ENCODE data around the gene ERG.

The ERG gene

GRCh38 chr21:38520511-38520910 is 22.2 kb upstream of the ERG start:
- TF ChIP-seq REST (IDR thresholded peaks at IDR 0.05; ENCODE audit: insufficient read depth in 1 of 2, low read depth in 2 of 2, low read length in 2 of 2) = no peak
- no peak for TF ChIP-seq TAF1 (IDR thresholded peaks at IDR 0.05; ENCODE audit: borderline replicate concordance, insufficient read depth, low read length)
- no peak for TF ChIP-seq SIN3A (IDR thresholded peaks at IDR 0.05; ENCODE audit: borderline replicate concordance, insufficient read depth, low read length)
- no peak for TF ChIP-seq FOXP2 (optimal IDR thresholded peaks at IDR 0.05; ENCODE audit: borderline replicate concordance, extremely low read depth, extremely low read length, insufficient read depth)
- no peak for TF ChIP-seq POLR2AphosphoS5 (IDR thresholded peaks at IDR 0.05; ENCODE audit: low read depth, low read length)

- no peak for TF ChIP-seq SIN3A (IDR thresholded peaks at IDR 0.05; ENCODE audit: borderline replicate concordance, insufficient read depth, low read length)
- TF ChIP-seq TAF1 (IDR thresholded peaks at IDR 0.05; ENCODE audit: borderline replicate concordance, insufficient read depth, low read length) = no peak
- TF ChIP-seq REST (IDR thresholded peaks at IDR 0.05; ENCODE audit: insufficient read depth in 1 of 2, low read depth in 2 of 2, low read length in 2 of 2) = no peak
- no peak for TF ChIP-seq POLR2AphosphoS5 (IDR thresholded peaks at IDR 0.05; ENCODE audit: low read depth, low read length)
- TF ChIP-seq FOXP2 (optimal IDR thresholded peaks at IDR 0.05; ENCODE audit: borderline replicate concordance, extremely low read depth, extremely low read length, insufficient read depth) = no peak
Measured at GRCh38 chr21:38511662-38512243, 13.5 kb upstream of the ERG start.

- no peak for TF ChIP-seq FOXP2 (optimal IDR thresholded peaks at IDR 0.05; ENCODE audit: borderline replicate concordance, extremely low read depth, extremely low read length, insufficient read depth)
- TF ChIP-seq SIN3A (IDR thresholded peaks at IDR 0.05; ENCODE audit: borderline replicate concordance, insufficient read depth, low read length) = no peak
- TF ChIP-seq REST (IDR thresholded peaks at IDR 0.05; ENCODE audit: insufficient read depth in 1 of 2, low read depth in 2 of 2, low read length in 2 of 2) = no peak
- no peak for TF ChIP-seq POLR2AphosphoS5 (IDR thresholded peaks at IDR 0.05; ENCODE audit: low read depth, low read length)
- no peak for TF ChIP-seq TAF1 (IDR thresholded peaks at IDR 0.05; ENCODE audit: borderline replicate concordance, insufficient read depth, low read length)
Measured at GRCh38 chr21:38511198-38511597, 12.9 kb upstream of the ERG start.

- no peak for TF ChIP-seq SIN3A (IDR thresholded peaks at IDR 0.05; ENCODE audit: borderline replicate concordance, insufficient read depth, low read length)
- no peak for TF ChIP-seq POLR2AphosphoS5 (IDR thresholded peaks at IDR 0.05; ENCODE audit: low read depth, low read length)
- no peak for TF ChIP-seq TAF1 (IDR thresholded peaks at IDR 0.05; ENCODE audit: borderline replicate concordance, insufficient read depth, low read length)
- TF ChIP-seq REST (IDR thresholded peaks at IDR 0.05; ENCODE audit: insufficient read depth in 1 of 2, low read depth in 2 of 2, low read length in 2 of 2) = no peak
- no peak for TF ChIP-seq FOXP2 (optimal IDR thresholded peaks at IDR 0.05; ENCODE audit: borderline replicate concordance, extremely low read depth, extremely low read length, insufficient read depth)
Measured at GRCh38 chr21:38507374-38507942, 9.2 kb upstream of the ERG start.
